HG03103 (cell line): ENCODE data around the gene ANO7.

Experiments
- ATAC-seq: cut with Tn5 transposase; IDR thresholded peaks from one replicate; pipeline ENCODE4 v1.9.1; 2021; ENCODE audit warnings: low read depth; ENCODE audit not compliant: unreplicated experiment

The ANO7 gene

DNA sequence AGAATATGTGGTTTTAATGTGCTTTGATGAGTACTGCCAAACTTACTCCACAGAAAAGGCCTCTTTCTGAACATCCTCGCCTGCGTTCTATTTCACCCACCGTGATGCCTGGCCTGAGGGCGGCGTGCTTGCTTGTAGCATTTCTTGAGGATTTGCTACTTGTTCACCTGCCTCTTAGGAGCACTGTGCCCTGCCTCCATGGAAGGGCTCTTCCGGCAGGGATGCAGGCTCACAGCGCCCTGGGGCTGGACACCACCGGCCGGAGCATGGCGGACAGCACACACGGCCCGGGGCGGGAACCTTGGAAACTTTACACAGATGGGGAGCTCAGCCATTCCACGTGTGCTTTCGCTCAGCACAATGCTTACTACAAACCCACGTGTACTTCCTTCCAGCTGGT lies 37.1 kb downstream of the ANO7 start:
- no peak for ATAC-seq

DNA sequence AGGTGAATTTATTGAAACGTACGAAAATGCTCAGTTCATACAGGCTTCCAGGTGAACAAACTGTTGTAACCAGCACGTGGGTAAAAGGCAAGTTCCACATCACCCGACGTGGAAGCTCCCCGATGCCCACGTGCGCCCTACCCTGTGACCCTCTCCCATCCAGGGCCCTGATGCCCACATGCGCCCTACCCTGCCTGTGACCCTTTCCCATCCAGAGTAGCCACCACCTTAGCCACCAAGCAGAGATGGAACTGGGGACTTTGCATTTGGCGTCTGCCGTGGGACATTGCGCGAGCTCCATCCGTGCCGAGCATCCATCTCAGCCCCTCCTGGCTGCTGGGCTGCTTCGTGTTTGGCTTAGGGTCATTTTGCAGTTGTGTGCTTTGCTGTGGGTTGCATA lies 37.5 kb downstream of the ANO7 start:
- no peak for ATAC-seq

DNA sequence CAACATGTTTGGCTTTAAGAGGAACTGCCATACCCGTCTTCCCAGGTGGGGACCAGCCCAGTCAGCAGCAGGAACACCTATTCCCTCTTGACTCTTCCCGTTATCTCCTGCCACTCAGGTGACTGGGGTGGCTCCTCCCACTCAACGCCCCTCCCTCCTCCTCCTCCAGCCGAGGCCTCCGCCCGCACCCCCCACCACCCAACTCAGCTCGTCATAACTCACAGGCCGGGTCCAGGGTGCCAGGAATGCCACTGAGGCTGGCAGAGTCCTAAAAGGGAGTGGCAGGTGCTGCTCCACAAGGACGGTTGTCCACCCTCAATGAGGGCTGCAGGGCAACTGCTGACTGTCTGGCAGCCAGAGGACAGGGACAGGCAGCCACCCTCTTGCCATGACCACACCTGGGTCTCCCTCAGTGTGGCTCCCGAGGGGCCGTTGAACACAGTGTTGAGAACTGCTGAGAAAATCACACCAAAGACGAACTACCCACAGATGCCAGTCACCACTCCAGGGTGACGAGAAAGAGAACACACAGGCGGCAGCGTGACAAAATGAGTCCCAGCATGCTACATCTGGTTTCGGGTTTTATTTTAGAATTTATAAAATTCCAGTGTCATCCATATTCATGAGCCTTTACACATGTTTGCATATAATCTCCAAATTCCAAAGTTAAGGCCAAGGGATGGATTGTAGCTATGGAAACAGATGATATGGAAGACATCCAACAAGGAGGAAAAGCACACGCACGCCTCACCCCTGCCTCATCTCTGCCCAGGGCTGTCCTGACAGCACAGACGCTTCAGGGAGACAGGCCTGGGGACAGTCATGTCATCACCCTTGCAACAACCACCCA lies 38.5 kb downstream of the ANO7 start:
- ATAC-seq, result no peak

DNA sequence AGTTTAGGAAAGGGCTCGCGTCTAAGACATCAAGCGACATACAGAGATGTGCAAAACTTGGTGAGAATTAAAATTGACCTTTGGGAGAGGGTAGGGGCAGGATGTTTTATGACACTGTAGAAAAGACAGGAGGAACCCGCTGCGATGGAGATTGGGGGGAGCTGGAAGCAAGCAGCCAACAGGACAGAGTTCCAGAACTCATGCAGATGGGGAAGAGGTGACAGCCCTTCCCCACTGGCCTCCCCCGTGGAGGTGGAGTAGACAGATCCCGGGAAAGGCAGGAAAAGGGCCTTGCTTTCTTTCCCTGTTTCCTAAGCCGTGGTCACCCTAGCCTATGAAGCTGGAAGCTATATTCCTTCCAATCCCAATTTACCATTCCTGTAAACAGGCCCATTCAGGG lies 39.1 kb downstream of the ANO7 start:
- no peak for ATAC-seq

DNA sequence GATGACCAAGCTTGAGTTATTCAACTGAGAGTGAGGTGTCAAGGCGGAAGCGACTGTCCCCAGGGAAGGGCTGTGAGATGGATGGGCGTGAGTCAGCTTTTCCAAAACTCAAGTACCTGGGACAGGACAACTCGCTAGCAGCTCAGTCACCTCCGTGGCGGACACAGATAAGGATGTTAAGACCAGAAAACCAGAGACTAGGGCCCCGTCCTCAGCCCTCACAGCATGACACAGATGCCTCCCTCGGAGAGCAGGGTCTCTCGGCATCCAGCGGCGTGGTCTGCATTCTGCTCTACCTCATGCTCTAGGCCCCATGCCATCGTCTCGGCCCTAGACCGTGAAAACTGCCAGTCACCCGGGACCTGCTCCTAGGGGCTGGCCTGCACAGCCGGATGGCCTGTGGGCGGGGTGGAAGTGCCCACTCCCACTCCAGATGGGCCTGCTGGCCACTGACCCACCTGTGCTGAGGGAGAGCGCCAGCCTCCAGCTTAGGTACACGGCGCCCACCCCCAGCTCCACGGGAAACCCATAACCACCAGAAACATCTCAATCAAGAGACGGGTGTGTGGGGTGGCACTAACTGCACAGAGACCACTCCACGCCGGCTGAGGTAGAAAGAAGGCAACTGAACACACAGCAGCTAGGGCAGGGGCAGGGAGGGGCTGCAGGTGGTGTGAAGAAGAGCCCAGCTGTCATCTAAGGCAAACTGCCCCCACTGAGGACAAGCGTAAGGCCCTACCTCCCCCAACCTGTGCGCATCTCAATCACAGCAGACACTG lies 39.8 kb downstream of the ANO7 start:
- ATAC-seq, result no peak

DNA sequence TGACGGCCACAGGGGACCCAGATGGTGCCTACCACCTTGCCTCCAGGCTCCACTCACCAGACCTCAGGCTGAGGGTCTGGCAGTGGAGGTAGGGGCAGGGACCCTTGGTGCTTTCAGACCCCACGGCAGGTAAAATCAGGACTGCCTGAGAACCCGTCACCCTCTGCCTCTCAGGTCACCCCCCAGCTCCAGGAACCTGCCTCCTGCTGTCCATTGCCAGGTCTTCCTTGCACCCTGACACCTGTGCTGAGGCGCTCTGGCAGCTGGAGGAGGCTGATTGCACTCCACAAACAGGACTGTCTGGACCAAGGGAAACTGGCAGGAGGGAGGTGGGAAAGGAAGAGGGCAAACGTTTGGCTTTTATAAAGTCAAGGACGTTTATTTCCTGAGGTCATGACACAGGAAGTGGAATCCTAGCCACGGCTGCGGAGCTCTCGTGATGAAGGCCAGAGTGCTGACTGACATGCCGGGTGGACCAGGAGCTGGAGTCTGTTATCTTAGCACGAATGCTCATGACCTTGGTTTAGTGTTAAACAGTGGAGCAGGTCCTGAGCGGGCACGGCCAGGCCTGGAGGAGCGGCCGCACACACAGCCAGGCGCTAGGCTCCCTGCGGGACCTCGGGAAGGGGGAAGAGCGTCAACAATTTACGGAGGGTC lies 40.5 kb downstream of the ANO7 start:
- no peak for ATAC-seq

DNA sequence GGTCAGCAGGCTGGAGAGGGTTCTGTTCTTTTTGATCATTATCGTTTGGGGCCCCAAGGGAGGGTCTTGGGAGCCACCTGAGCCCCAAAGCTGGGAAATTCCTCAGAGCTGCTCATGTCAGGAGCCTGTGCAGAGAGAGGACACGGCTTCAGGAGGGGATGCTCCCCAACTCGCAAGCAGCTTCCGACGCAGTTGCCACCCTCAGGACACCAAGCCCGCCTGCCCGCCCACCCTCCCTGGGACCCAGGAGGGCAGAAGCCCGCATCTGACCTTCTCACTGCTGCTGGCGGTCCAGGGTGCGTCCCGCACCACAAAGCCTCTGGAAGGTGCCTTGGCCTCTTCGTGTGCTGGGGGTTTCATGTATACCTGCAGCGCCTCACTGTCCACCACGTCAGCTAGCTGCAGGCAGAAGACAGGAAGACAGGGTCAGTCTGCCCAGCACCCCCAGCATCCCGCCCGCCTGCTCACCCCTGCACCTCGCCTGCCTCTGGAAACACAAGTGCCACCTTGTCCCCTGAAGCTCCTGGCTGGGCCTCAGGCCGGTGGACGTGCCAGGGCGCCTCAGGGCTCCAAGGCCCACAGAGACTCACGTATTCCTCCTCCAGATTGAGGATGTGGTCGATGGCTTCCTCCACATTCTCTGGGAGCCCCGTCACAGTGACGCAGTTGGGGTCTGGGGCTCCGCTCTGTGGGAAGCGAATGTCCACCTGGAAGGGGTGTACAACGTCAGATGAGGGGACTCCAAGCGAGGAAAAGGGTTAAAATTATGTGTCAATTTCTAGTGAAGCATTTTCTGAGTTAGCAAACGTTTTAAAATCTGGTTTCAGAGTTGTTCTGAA lies 41.3 kb downstream of the ANO7 start:
- ATAC-seq, result no peak

DNA sequence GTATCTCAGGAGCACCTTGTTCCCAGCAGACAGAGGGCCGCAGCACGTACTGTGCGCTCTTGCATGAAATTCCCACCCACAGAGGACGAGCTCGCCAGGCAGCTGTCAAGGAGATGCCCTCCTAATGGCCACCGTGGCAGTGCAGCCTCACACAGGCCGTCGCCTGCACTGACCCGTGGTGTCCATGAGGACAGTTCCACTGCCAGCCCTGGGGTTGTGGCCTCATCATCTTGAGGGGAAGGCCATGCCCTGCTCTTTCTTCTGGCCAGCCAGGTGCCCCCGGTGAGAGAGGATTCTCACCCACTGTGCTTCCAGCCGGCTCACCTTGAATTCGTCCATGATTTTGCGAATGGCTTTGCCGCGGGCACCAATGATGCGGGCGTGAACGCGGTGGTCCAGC lies 42.0 kb downstream of the ANO7 start:
- no peak for ATAC-seq

DNA sequence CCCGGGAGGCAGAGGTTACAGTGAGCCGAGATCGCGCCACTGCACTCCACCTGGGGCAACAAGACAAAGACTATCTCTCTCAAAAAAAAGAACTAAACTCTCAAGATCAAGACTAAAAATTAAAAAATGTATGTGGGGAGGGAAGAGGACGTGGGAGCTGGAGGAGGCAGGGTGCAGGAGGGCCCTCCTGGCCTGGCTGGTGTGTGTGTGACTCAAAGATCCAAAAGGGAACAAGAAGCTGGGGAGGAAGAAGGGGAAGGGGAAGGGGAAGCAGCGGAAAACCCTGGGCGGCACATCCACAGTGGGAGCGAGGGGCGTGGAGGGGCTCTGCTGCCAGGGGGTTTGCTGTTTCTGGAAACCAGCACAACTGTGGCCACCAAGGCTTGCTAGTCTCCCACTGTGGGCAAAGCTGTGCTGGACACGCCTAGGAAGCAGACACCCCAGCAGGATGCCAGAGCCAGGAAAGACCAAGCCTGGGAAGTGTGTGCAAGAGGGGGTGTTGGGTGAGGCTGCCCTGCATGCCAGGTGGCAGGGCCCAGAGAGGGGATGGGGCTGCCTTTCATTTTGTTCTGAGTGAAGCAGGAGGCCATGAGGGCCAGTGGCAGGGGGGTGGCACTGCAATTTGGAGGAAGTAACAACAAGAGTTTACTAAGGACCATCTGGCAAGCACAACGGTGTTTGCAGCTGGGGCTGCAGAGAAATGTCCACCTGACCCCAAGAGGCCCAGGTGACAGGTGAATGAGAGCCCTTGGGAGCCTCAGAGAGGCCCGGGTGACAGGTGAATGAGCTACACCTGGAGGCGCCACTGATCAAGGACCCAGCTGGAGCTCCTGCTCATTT lies 44.5 kb downstream of the ANO7 start:
- no peak for ATAC-seq

DNA sequence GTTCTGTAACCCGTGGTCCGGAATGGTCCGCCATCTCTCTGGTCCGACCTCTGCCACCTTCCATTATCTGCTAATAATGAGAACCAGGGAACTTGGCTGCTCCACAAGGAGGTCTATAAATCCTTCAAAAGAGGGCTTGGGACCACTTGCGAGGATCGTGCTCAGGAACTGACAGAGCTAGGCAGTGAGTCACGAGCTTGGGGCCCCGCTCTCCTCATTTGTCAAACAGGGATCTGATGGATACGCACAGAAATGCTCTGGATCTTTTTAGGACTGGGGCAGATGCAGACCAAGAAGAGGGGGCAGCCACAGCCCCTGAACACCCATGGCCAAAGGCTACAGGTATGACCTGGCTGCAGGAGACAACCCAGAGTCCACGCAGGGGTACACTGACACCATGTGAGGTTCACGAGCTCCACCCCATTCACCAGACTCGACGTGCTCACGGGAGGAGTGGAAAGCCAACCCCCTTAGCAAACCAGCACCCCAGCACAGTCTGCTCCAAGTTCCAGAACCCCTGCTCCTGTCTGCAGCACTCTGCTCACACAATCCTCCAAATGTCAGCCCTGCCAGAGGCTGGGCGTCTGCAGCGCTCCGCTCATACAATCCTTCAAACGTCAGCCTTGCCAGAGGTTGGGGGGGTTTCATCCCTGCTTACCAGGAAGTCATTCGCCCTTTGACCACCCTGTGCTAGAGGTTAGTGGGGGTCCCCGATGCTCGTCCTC lies 45.8 kb downstream of the ANO7 start:
- ATAC-seq, result no peak

DNA sequence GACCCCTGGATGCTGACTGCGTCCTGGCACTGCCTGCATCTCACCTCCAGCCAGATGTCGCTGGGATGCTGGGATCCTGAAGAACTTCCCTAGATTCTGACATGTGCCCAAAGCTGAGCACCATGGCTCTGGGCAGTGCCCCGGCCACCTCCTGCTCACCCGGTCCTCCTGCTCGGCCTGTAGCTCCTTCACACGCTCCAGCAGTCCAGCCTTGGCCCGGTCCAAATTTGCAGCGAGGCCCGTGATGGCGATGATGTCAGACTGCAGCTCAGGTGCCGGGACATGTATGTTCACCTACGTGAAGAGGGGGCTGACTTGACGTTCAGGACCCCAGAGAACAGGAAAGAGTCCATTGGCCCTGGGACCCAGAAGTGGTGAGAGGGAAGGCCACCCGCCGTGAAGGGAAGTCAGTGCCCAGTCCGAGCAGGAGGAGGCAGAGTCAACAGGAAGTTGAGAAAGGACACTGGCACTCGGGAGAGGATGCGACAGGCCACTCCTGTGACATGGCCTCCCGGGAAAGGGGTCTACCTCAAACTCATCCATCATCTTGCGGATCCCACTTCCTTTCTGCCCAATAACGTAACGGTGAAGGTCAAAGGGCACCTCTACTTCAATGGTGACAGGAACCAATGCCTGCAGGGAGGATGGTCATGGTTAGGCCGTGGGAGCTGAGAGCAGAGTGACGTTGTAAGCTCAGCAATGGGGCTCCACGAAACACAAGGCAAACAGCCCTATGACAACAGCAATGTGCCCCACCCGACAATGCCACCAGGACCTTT lies 46.7 kb downstream of the ANO7 start:
- ATAC-seq, result no peak

DNA sequence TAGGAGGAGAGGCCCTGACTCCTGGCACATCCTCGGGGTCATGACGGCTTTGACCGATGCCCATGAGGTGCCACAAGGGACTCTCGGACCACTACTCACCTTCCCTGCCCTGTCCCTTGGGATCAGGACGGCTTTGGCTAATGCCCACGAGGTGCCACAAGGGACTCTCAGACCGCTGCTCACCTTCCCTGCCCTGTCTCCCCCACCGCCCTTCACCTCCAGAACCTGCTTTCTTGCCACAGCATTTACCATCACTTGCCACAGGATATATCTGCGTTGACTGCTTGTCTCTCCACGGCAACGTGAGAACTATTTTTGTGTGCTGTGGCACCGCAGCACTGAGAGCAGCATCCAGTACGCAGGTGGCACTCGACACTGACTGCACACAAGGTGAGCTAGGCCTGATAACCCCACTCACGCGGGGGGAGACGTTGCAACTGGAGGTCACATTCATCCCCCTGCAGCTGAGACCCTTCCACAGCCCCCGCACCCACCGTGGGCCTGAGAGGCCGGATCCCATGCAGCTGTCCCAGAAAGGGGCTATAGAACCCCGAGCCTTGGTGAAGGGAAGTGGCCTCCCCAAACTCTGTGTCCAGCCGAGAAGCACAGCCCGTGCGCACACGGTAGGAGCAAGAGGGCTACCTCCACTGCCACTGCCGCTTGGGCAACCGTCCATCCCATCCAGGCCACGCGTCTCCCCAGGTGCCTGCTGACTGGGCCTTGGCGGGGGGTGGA lies 47.5 kb downstream of the ANO7 start:
- no peak for ATAC-seq

DNA sequence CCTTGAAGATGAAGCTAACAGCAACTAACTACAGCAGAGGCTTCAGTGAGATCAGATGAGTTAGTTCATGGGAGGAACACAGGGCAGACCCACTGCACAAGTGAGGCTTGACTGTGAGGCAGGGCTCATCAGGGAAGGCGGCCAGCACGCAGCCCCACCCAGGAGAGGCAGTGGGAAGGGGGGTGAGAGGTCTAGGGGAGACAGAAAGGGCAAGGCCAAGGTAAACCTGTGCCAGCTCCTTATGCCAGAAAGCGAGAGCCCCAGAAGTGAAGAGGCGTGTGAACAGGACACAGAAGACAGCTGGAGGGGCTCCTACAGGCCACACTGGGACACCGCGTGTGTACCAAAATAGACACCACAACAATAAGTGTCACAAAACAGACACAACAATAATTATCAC lies 48.6 kb downstream of the ANO7 start:
- no peak for ATAC-seq

DNA sequence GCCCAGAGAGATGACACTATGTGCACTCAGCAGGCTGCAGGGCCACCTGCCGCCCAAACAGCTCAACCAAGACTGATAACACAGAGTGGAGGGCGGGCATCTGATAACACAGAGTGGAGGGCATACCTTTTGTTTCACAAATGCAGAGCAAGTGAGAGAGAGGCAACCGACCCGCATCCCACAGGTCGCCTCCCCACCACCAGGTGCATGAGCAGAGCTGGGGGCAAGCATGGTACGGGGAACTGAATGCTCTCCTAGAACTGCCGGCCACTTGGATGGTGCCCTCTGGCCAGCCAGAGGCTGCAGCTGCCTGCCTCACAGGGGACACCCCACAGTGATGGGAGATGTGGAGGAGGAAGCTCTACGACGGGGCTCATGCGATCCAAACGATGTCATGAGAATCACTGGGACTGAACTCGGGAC lies 49.5 kb downstream of the ANO7 start:
- ATAC-seq, result no peak

DNA sequence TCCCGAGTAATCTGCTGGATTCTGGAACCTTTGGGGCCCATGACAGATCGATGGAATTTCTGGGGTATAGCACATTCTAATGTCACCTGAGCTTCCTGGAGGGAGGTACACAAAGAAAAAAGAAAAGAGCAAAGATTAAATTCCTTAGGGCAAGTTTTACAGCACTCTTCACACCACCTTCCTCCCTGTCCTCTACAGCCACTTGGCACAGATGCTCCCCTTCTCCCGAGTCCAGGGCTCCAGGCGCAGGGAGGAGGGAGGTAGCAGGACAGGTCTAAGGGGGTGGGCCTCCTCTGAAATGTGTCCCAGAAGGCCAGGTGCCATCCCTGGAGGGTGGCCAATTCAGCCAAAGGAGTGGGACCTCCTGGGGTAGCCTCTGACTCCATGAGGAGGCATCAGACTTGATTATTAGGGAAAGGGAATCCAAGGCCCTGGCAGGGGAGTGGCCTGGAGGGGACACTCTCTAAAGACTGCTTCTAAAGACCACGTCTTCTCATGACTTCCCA lies 50.3 kb downstream of the ANO7 start:
- no peak for ATAC-seq

DNA sequence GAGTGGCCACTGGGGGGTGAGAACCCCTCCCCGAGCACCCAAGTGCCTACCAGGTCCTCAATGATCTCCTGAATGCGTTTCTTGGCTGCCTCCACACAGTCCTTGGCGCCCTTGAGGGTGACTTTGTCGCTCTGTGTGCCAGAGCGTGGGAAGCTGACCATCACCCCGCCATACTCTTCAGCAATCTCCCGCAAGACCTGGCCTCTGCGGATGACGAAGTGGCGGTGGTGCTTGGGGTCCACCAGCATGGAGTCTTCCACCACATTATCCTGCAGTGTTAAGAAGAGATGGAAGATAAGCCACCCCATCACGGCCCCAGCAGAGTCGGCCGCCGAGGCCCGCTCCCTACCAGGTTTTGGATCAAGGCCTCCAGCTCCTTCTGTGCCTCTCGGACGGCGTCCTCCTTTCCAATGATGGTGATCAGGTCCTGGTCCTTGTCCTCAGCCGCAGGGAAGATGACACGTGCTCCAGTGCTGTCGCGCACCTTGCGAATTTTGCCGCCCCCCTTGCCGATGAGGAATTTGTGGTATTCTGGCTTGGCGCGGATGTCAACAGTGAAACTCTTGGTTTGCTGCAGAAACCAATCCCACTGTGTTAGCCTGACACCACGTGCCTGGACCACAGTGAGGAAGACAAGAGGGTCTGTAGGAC lies 51.2 kb downstream of the ANO7 start:
- no peak for ATAC-seq
